HEK293 (cell line): ENCODE data around the gene IWS1.

Experiments
- BCL11A ChIP-seq: fragments of 450-650 bp; formaldehyde crosslinking; IDR thresholded peaks from 2 replicates; pipeline ENCODE4 v1.5.1; 2016; ENCODE audit warnings: low read depth, missing biosample characterization, missing genetic modification characterization
- EGR2 ChIP-seq: fragments of 450-650 bp; formaldehyde crosslinking; IDR thresholded peaks from 2 replicates; pipeline ENCODE4 v1.5.1; 2016; ENCODE audit warnings: low read depth, missing biosample characterization, missing genetic modification characterization
- GLI2 ChIP-seq: fragments of 450-650 bp; formaldehyde crosslinking; IDR thresholded peaks from 2 replicates; pipeline ENCODE4; 2017; ENCODE audit warnings: missing biosample characterization, missing genetic modification characterization, low read depth, borderline replicate concordance
- GLI4 ChIP-seq: fragments of 450-650 bp; formaldehyde crosslinking; IDR thresholded peaks from 2 replicates; pipeline ENCODE4 v1.5.1; 2016; ENCODE audit warnings: missing biosample characterization, missing genetic modification characterization
- GLIS2 ChIP-seq: fragments of 450-650 bp; formaldehyde crosslinking; IDR thresholded peaks from 2 replicates; pipeline ENCODE4 v1.5.1; 2016; ENCODE audit warnings: missing biosample characterization, missing genetic modification characterization
- HIC1 ChIP-seq: fragments of 450-650 bp; formaldehyde crosslinking; IDR thresholded peaks from 2 replicates; pipeline ENCODE4 v1.5.1; 2016; ENCODE audit warnings: missing biosample characterization, missing genetic modification characterization
- IKZF3 ChIP-seq: fragments of 450-650 bp; IDR thresholded peaks from 2 replicates; pipeline ENCODE4 v1.5.0; 2018; ENCODE audit warnings: missing biosample characterization, mild to moderate bottlenecking, missing genetic modification characterization, moderate library complexity
- KLF1 ChIP-seq: fragments of 450-650 bp; formaldehyde crosslinking; IDR thresholded peaks from 2 replicates; pipeline ENCODE4 v1.5.1; 2016; ENCODE audit warnings: missing biosample characterization, missing genetic modification characterization
- KLF10 ChIP-seq: fragments of 450-650 bp; IDR thresholded peaks from 2 replicates; pipeline ENCODE4 v1.5.1; 2018; ENCODE audit warnings: missing biosample characterization, mild to moderate bottlenecking, missing genetic modification characterization
- KLF8 ChIP-seq: fragments of 450-650 bp; formaldehyde crosslinking; IDR thresholded peaks from 2 replicates; pipeline ENCODE4 v1.5.1; 2016; ENCODE audit warnings: missing biosample characterization, missing genetic modification characterization
- KLF9 ChIP-seq: fragments of 450-650 bp; formaldehyde crosslinking; IDR thresholded peaks from 2 replicates; pipeline ENCODE4 v1.5.1; 2016; ENCODE audit warnings: missing biosample characterization, missing genetic modification characterization, low read depth
- SETDB1 ChIP-seq: IDR thresholded peaks from one replicate; pipeline ENCODE4 v1.6.1; 2017; ENCODE audit warnings: mild to moderate bottlenecking, low read length, moderate library complexity, mixed read lengths; ENCODE audit not compliant: insufficient read length
- SP2 ChIP-seq: fragments of 450-650 bp; formaldehyde crosslinking; IDR thresholded peaks from 2 replicates; pipeline ENCODE4 v1.5.1; 2016; ENCODE audit warnings: missing biosample characterization, missing genetic modification characterization
- SP3 ChIP-seq: fragments of 450-650 bp; formaldehyde crosslinking; IDR thresholded peaks from 2 replicates; pipeline ENCODE4 v1.5.1; 2016; ENCODE audit warnings: missing biosample characterization, missing genetic modification characterization
- SP7 ChIP-seq: fragments of 450-650 bp; formaldehyde crosslinking; IDR thresholded peaks from 2 replicates; pipeline ENCODE4 v1.5.1; 2016; ENCODE audit warnings: missing biosample characterization, missing genetic modification characterization
- YY1 ChIP-seq: fragments of 450-650 bp; formaldehyde crosslinking; IDR thresholded peaks from 2 replicates; pipeline ENCODE4 v1.5.1; 2018; ENCODE audit warnings: missing biosample characterization, missing genetic modification characterization
- YY2 ChIP-seq: fragments of 450-650 bp; formaldehyde crosslinking; IDR thresholded peaks from 2 replicates; pipeline ENCODE4 v1.5.1; 2016; ENCODE audit warnings: missing biosample characterization, missing genetic modification characterization
- ZBTB20 ChIP-seq: fragments of 450-650 bp; formaldehyde crosslinking; IDR thresholded peaks from 2 replicates; pipeline ENCODE4 v1.5.1; 2016; ENCODE audit warnings: missing biosample characterization, missing genetic modification characterization
- ZBTB21 ChIP-seq: fragments of 450-650 bp; formaldehyde crosslinking; IDR thresholded peaks from 2 replicates; pipeline ENCODE4 v1.5.1; 2017; ENCODE audit warnings: missing biosample characterization, missing genetic modification characterization
- ZBTB8A ChIP-seq: fragments of 450-650 bp; formaldehyde crosslinking; IDR thresholded peaks from 2 replicates; pipeline ENCODE4 v1.5.1; 2016; ENCODE audit warnings: missing biosample characterization, missing genetic modification characterization
- ZIC2 ChIP-seq: fragments of 450-650 bp; formaldehyde crosslinking; IDR thresholded peaks from 2 replicates; pipeline ENCODE4 v1.5.1; 2016; ENCODE audit warnings: missing biosample characterization, missing genetic modification characterization
- ZNF140 ChIP-seq: fragments of 450-650 bp; formaldehyde crosslinking; IDR thresholded peaks from 2 replicates; pipeline ENCODE4 v1.5.1; 2016; ENCODE audit warnings: missing biosample characterization, missing genetic modification characterization
- ZNF155 ChIP-seq: fragments of 450-650 bp; formaldehyde crosslinking; IDR thresholded peaks from 2 replicates; pipeline ENCODE4 v1.5.1; 2016; ENCODE audit warnings: missing biosample characterization, missing genetic modification characterization
- ZNF2 ChIP-seq: fragments of 450-650 bp; formaldehyde crosslinking; IDR thresholded peaks from 2 replicates; pipeline ENCODE4 v1.5.1; 2016; ENCODE audit warnings: missing biosample characterization, missing genetic modification characterization
- ZNF202 ChIP-seq: fragments of 450-650 bp; formaldehyde crosslinking; IDR thresholded peaks from 2 replicates; pipeline ENCODE4 v1.5.1; 2016; ENCODE audit warnings: missing biosample characterization, missing genetic modification characterization, borderline replicate concordance
- ZNF223 ChIP-seq: fragments of 450-650 bp; formaldehyde crosslinking; IDR thresholded peaks from 2 replicates; pipeline ENCODE4 v1.5.1; 2016; ENCODE audit warnings: missing biosample characterization, missing genetic modification characterization
- ZNF23 ChIP-seq: fragments of 450-650 bp; formaldehyde crosslinking; IDR thresholded peaks from 2 replicates; pipeline ENCODE4 v1.5.1; 2016; ENCODE audit warnings: missing biosample characterization, missing genetic modification characterization, borderline replicate concordance
- ZNF24 ChIP-seq: fragments of 450-650 bp; formaldehyde crosslinking; IDR thresholded peaks from 2 replicates; pipeline ENCODE4 v1.5.1; 2016; ENCODE audit warnings: missing biosample characterization, missing genetic modification characterization
- ZNF266 ChIP-seq: fragments of 450-650 bp; formaldehyde crosslinking; IDR thresholded peaks from 2 replicates; pipeline ENCODE4 v1.5.1; 2016; ENCODE audit warnings: missing biosample characterization, missing genetic modification characterization, low read depth
- ZNF280C ChIP-seq: fragments of 450-650 bp; formaldehyde crosslinking; IDR thresholded peaks from 2 replicates; pipeline ENCODE4 v1.5.1; 2016; ENCODE audit warnings: missing biosample characterization, missing genetic modification characterization
- ZNF335 ChIP-seq: fragments of 450-650 bp; formaldehyde crosslinking; conservative IDR thresholded peaks from 2 replicates; pipeline ENCODE4 v1.5.1; 2016; ENCODE audit warnings: missing biosample characterization, missing genetic modification characterization
- ZNF394 ChIP-seq: fragments of 450-650 bp; formaldehyde crosslinking; IDR thresholded peaks from 2 replicates; pipeline ENCODE4 v1.5.1; 2016; ENCODE audit warnings: missing biosample characterization, missing genetic modification characterization, mild to moderate bottlenecking, moderate library complexity, borderline replicate concordance
- ZNF600 ChIP-seq: fragments of 450-650 bp; formaldehyde crosslinking; IDR thresholded peaks from 2 replicates; pipeline ENCODE4 v1.5.1; 2016; ENCODE audit warnings: missing biosample characterization, missing genetic modification characterization
- ZNF610 ChIP-seq: fragments of 450-650 bp; formaldehyde crosslinking; IDR thresholded peaks from 2 replicates; pipeline ENCODE4 v1.5.1; 2016; ENCODE audit warnings: missing biosample characterization, missing genetic modification characterization, borderline replicate concordance
- ZNF660 ChIP-seq: fragments of 450-650 bp; IDR thresholded peaks from 2 replicates; pipeline ENCODE4 v1.5.1; 2018; ENCODE audit warnings: missing biosample characterization, mild to moderate bottlenecking, missing genetic modification characterization
- ZNF704 ChIP-seq: fragments of 450-650 bp; formaldehyde crosslinking; IDR thresholded peaks from 2 replicates; pipeline ENCODE4 v1.5.1; 2016; ENCODE audit warnings: missing biosample characterization, missing genetic modification characterization
- ZXDB ChIP-seq: fragments of 450-650 bp; formaldehyde crosslinking; IDR thresholded peaks from 2 replicates; pipeline ENCODE4 v1.5.1; 2016; ENCODE audit warnings: missing biosample characterization, missing genetic modification characterization

Gene IWS1

GRCh38 chr2:127526132-127527000 lies at the start of gene IWS1 (continued):
- TF ChIP-seq ZBTB8A (tag by site-specific recombination) (peak; percentile 97), ZNF335 (tag by site-specific recombination) (peak; percentile 97), ZIC2 (tag by site-specific recombination) (peak; percentile 62), SP2 (tag by site-specific recombination) (peak; percentile 68), ZNF600 (peak; percentile 54; the same call in 1 of the 2 replicates), SP3 (peak; percentile 78), HIC1 (tag by site-specific recombination) (peak; percentile 78), KLF10 (tag by site-specific recombination) (0 out of 2 replicates have a peak, but pooled peaks have one; percentile 27), ZNF280C (no peak), ZNF23 (tag by site-specific recombination) (no peak), BCL11A (no peak), ZNF24 (tag by site-specific recombination) (peak; percentile 66; the same call in 1 of the 2 replicates), IKZF3 (tag by site-specific recombination) (peak; percentile 87), KLF9 (tag by site-specific recombination) (peak; percentile 30; the same call in 1 of the 2 replicates), GLI4 (no peak), ZNF394 (tag by site-specific recombination) (peak; percentile 31; the same call in 1 of the 2 replicates), ZNF610 (tag by site-specific recombination) (no peak), SP7 (tag by site-specific recombination) (no peak), ZNF2 (tag by site-specific recombination) (peak; percentile 24; the same call in 1 of the 2 replicates), KLF1 (tag by site-specific recombination) (peak; percentile 49), GLI2 (no peak), YY1 (tag by site-specific recombination) (peak; percentile 84), ZNF223 (tag by site-specific recombination) (no peak), ZXDB (tag by site-specific recombination) (peak; percentile 46; the same call in 1 of the 2 replicates), ZBTB20 (tag by site-specific recombination) (peak; percentile 93), ZNF660 (tag by site-specific recombination) (peak; percentile 35; the same call in 1 of the 2 replicates), ZNF266 (tag by site-specific recombination) (no peak), YY2 (tag by site-specific recombination) (peak; percentile 83), ZNF155 (tag by site-specific recombination) (no peak), GLIS2 (tag by site-specific recombination) (peak; percentile 35; the same call in 1 of the 2 replicates), ZNF202 (tag by site-specific recombination) (no peak), ZBTB21 (tag by site-specific recombination) (peak; percentile 97), KLF8 (tag by site-specific recombination) (peak; percentile 46), ZNF704 (tag by site-specific recombination) (peak; percentile 53; the same call in 1 of the 2 replicates), ZNF140 (tag by site-specific recombination) (no peak), SETDB1 (peak; percentile 57), EGR2 (peak; percentile 40; the same call in 1 of the 2 replicates)
